ENCODE measurements around the gene ENTPD8.

- TF ChIP-seq, protein P1, sequence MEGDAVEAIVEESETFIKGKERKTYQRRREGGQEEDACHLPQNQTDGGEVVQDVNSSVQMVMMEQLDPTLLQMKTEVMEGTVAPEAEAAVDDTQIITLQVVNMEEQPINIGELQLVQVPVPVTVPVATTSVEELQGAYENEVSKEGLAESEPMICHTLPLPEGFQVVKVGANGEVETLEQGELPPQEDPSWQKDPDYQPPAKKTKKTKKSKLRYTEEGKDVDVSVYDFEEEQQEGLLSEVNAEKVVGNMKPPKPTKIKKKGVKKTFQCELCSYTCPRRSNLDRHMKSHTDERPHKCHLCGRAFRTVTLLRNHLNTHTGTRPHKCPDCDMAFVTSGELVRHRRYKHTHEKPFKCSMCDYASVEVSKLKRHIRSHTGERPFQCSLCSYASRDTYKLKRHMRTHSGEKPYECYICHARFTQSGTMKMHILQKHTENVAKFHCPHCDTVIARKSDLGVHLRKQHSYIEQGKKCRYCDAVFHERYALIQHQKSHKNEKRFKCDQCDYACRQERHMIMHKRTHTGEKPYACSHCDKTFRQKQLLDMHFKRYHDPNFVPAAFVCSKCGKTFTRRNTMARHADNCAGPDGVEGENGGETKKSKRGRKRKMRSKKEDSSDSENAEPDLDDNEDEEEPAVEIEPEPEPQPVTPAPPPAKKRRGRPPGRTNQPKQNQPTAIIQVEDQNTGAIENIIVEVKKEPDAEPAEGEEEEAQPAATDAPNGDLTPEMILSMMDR (conservative IDR thresholded peaks at IDR 0.05; ENCODE audit: low read depth, low read length): no peak
- no peak for TF ChIP-seq EZH2phosphoT487 (IDR thresholded peaks at IDR 0.05; ENCODE audit: borderline replicate concordance, low read length)
These were observed 19.5 kb upstream of the ENTPD8 start for GRCh38 chr9:137460363-137461315.
